ENCODE data around the gene GPRC5C. TPM values are rescaled to one million over a fixed set of nuclear protein-coding genes. Genes with fewer than 3 reads are reported as not detected.

GPRC5C gene
- total and polyA plus RNA-seq, 2 of the 13 experiments (the other 11 are each of a cell fraction or from before 2014, with no cell fraction given), result 85.6 to 300 TPM

DNA sequence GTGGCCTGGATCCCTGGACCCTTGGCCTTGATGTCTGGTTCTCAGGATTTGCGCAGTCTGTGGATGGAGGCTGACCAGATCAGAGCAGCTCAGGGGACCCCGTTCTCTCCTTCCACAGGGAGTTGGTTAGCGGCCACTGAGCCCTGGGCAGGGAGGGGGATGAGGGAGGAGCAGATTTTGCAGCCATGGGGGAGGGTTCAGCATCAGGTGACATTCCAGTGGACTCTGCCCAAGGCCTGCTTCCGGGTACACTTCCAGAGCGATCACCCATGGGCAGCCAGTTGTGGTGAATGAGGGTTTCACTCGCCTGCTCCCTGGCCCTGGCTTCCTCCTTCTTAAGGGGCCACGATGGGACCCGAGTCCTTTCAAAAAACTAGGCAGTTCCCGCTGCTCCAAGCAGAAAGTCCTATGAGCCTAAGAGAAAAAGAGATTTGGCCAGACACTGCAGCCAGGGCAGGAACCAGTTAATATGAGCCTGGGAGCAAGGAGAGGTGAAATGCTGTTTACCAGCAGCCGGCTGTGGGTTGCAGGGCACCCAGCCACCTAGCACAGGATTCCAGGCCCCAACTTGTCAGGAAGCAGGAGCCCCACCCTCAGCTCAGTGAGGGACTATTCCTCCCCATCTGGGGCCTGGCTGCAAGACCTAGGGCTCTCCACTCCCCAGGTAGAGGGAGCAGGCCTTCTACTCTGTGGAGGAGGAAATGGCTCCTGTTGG lies 4.7 kb upstream of the GPRC5C start (continued):
- TF ChIP-seq ZNF468 (CRISPR knock-in tag; IDR thresholded peaks at IDR 0.05), result peak; percentile 74; the same call in 1 of the 2 replicates
- 0 out of 2 replicates have a peak, but pooled peaks have one; percentile 59 for TF ChIP-seq ZNF274 (CRISPR knock-in tag; IDR thresholded peaks at IDR 0.05)
- TF ChIP-seq IKZF4 (CRISPR knock-in tag; IDR thresholded peaks at IDR 0.05; ENCODE audit: borderline replicate concordance, low read depth, not compliant biosample characterization), result peak; percentile 41
- TF ChIP-seq, protein P1, sequence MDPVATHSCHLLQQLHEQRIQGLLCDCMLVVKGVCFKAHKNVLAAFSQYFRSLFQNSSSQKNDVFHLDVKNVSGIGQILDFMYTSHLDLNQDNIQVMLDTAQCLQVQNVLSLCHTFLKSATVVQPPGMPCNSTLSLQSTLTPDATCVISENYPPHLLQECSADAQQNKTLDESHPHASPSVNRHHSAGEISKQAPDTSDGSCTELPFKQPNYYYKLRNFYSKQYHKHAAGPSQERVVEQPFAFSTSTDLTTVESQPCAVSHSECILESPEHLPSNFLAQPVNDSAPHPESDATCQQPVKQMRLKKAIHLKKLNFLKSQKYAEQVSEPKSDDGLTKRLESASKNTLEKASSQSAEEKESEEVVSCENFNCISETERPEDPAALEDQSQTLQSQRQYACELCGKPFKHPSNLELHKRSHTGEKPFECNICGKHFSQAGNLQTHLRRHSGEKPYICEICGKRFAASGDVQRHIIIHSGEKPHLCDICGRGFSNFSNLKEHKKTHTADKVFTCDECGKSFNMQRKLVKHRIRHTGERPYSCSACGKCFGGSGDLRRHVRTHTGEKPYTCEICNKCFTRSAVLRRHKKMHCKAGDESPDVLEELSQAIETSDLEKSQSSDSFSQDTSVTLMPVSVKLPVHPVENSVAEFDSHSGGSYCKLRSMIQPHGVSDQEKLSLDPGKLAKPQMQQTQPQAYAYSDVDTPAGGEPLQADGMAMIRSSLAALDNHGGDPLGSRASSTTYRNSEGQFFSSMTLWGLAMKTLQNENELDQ (CRISPR knock-in tag; IDR thresholded peaks at IDR 0.05; ENCODE audit: borderline replicate concordance), result no peak
- TF ChIP-seq, protein P2, sequence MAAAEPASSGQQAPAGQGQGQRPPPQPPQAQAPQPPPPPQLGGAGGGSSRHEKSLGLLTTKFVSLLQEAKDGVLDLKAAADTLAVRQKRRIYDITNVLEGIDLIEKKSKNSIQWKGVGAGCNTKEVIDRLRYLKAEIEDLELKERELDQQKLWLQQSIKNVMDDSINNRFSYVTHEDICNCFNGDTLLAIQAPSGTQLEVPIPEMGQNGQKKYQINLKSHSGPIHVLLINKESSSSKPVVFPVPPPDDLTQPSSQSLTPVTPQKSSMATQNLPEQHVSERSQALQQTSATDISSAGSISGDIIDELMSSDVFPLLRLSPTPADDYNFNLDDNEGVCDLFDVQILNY (CRISPR knock-in tag; conservative IDR thresholded peaks at IDR 0.05), result peak; percentile 11; the same call in 1 of the 2 replicates
- peak; percentile 81; the same call in 1 of the 2 replicates for TF ChIP-seq ZNF766 (CRISPR knock-in tag; IDR thresholded peaks at IDR 0.05; ENCODE audit: borderline replicate concordance)
- TF ChIP-seq TOPORS (CRISPR knock-in tag; IDR thresholded peaks at IDR 0.05), result peak; percentile 73; the same call in 1 of the 2 replicates
- TF ChIP-seq ZNF234 (CRISPR knock-in tag; conservative IDR thresholded peaks at IDR 0.05), result 0 out of 2 replicates have a peak, but pooled peaks have one; percentile 41
- TF ChIP-seq ZNF510 (CRISPR knock-in tag; IDR thresholded peaks at IDR 0.05; ENCODE audit: low read depth), result no peak
- TF ChIP-seq POLR2AphosphoS2 (IDR thresholded peaks at IDR 0.05; ENCODE audit: low read depth, low read length), result 0 out of 2 replicates have a peak, but pooled peaks have one; percentile 50
- TF ChIP-seq TFAP4 (IDR thresholded peaks at IDR 0.05; ENCODE audit: borderline replicate concordance, low read depth), result peak; percentile 89; the same call in 1 of the 2 replicates
- TF ChIP-seq AHR (CRISPR knock-in tag; IDR thresholded peaks at IDR 0.05), result 0 out of 2 replicates have a peak, but pooled peaks have one; percentile 37
- no peak for TF ChIP-seq CEBPZ (IDR thresholded peaks at IDR 0.05; ENCODE audit: low read length)
- no peak for TF ChIP-seq ZNF20 (CRISPR knock-in tag; IDR thresholded peaks at IDR 0.05)
- peak; percentile 82; the same call in 1 of the 2 replicates for TF ChIP-seq ZNF776 (CRISPR knock-in tag; IDR thresholded peaks at IDR 0.05)
- TF ChIP-seq SALL2 (CRISPR knock-in tag; IDR thresholded peaks at IDR 0.05), result 0 out of 2 replicates have a peak, but pooled peaks have one; percentile 21
- no peak; the same call in 1 of the 2 replicates for TF ChIP-seq TFDP2 (CRISPR knock-in tag; IDR thresholded peaks at IDR 0.05)
- no peak for TF ChIP-seq RARG (CRISPR knock-in tag; IDR thresholded peaks at IDR 0.05; ENCODE audit: low read depth)
- 0 out of 2 replicates have a peak, but pooled peaks have one; percentile 78 for TF ChIP-seq SMAD1 (CRISPR knock-in tag; IDR thresholded peaks at IDR 0.05; ENCODE audit: borderline replicate concordance, low read depth)

All from HepG2 (cell line).